ENCODE measurements around the gene HOATZ.

GRCh38 chr11:111548525-111548924 is 33.9 kb downstream of the HOATZ start:
- no peak for TF ChIP-seq EP300 (IDR thresholded peaks at IDR 0.05)
- TF ChIP-seq, protein P1, sequence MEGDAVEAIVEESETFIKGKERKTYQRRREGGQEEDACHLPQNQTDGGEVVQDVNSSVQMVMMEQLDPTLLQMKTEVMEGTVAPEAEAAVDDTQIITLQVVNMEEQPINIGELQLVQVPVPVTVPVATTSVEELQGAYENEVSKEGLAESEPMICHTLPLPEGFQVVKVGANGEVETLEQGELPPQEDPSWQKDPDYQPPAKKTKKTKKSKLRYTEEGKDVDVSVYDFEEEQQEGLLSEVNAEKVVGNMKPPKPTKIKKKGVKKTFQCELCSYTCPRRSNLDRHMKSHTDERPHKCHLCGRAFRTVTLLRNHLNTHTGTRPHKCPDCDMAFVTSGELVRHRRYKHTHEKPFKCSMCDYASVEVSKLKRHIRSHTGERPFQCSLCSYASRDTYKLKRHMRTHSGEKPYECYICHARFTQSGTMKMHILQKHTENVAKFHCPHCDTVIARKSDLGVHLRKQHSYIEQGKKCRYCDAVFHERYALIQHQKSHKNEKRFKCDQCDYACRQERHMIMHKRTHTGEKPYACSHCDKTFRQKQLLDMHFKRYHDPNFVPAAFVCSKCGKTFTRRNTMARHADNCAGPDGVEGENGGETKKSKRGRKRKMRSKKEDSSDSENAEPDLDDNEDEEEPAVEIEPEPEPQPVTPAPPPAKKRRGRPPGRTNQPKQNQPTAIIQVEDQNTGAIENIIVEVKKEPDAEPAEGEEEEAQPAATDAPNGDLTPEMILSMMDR (IDR thresholded peaks at IDR 0.05): no peak
- no peak for TF ChIP-seq POLR2A (IDR thresholded peaks at IDR 0.05)
- no peak for TF ChIP-seq POLR2AphosphoS5 (IDR thresholded peaks at IDR 0.05)
